SK-N-SH (cell line): ENCODE data around the gene PRELID3B. TPM values are rescaled to one million over a fixed set of nuclear protein-coding genes. Genes with fewer than 3 reads are reported as not detected.

Source experiments
- CTCF ChIA-PET: fragments of 300-600, 350-600 bp; formaldehyde crosslinking; extraction: SDS; loops from one replicate; lab custom pipeline; 2021; lab: Yijun Ruan, JAX
- POLR2A ChIA-PET: fragments of 350-600 bp; sonication (Branson Sonifier 250); formaldehyde crosslinking; extraction: SDS; loops from one replicate; lab custom pipeline; 2020; ENCODE audit warnings: antibody characterized with exemption, inconsistent platforms; lab: Yijun Ruan, JAX
- DNase-seq: peaks from one replicate; pipeline ENCODE4 v3.0.0; 2012
- H2AFZ ChIP-seq: fragments of 200-600 bp; sonication (generic); 2 replicates; pipeline ENCODE4 v1.8.1; 2016; ENCODE audit warnings: antibody characterized with exemption, mild to moderate bottlenecking, low read depth
- H3F3A ChIP-seq: fragments of 200-600 bp; sonication (generic); replicated peaks from 2 replicates; pipeline ENCODE3; 2016; ENCODE audit warnings: antibody characterized with exemption, mild to moderate bottlenecking; ENCODE audit not compliant: insufficient read depth
- H3K27ac ChIP-seq, 2 experiments: fragments of 200-500 bp in 1 of 2; fragments of 200-600 bp in 1 of 2; sonication (Bioruptor generic) in 1 of 2; sonication (generic), shearing (Covaris generic) in 1 of 2; 2 replicates each; pipeline versions ENCODE4 v1.5.1 to v1.6.1; 2014 to 2016; ENCODE audit warnings: low read depth in 2 of 2, inconsistent platforms in 1 of 2, low read length in 1 of 2, mild to moderate bottlenecking in 1 of 2, mixed read lengths in 1 of 2
- H3K27me3 ChIP-seq: fragments of 200-600 bp; sonication (generic), shearing (Covaris generic); 2 replicates; pipeline ENCODE4 v1.6.1; 2016; ENCODE audit warnings: mixed run types; ENCODE audit not compliant: insufficient read depth
- H3K36me3 ChIP-seq, 2 experiments: fragments of 200-500 bp in 1 of 2; fragments of 200-600 bp in 1 of 2; sonication (Bioruptor generic) in 1 of 2; sonication (generic) in 1 of 2; replicated peaks in 1 of 2; 2 replicates each; pipeline versions ENCODE3 to v1.5.1; 2014 to 2016; ENCODE audit warnings: low read length in 1 of 2, mild to moderate bottlenecking in 1 of 2; ENCODE audit not compliant: insufficient read depth in 2 of 2, control insufficient read depth in 1 of 2
- H3K4me1 ChIP-seq, 2 experiments: fragments of 200-500 bp in 1 of 2; fragments of 200-600 bp in 1 of 2; sonication (Bioruptor generic) in 1 of 2; sonication (generic), shearing (Covaris generic) in 1 of 2; 2 replicates each; pipeline versions ENCODE4 v1.5.1 to v1.6.1; 2014 to 2016; ENCODE audit warnings: low read depth in 1 of 2, low read length in 1 of 2, mixed run types in 1 of 2; ENCODE audit not compliant: insufficient read depth in 2 of 2, control insufficient read depth in 1 of 2
- H3K4me2 ChIP-seq: fragments of 200-600 bp; sonication (generic), shearing (Covaris generic); 2 replicates; pipeline ENCODE4 v1.6.1; 2017; ENCODE audit warnings: mixed run types
- H3K4me3 ChIP-seq, 2 experiments: fragments of 200-500 bp in 1 of 2; fragments of 200-600 bp in 1 of 2; sonication (Bioruptor generic) in 1 of 2; sonication (generic), shearing (Covaris generic) in 1 of 2; 2 replicates each; pipeline versions ENCODE4 v1.5.1 to v1.8.1; 2014 to 2016; ENCODE audit warnings: low read depth in 2 of 2, inconsistent platforms in 1 of 2, low read length in 1 of 2, mild to moderate bottlenecking in 1 of 2, mixed read lengths in 1 of 2, moderate library complexity in 1 of 2
- H3K79me2 ChIP-seq: fragments of 200-600 bp; sonication (generic); 2 replicates; pipeline ENCODE4 v1.8.1; 2017; ENCODE audit warnings: mild to moderate bottlenecking; ENCODE audit not compliant: insufficient read depth
- H3K9ac ChIP-seq: fragments of 200-600 bp; sonication (generic); 2 replicates; pipeline ENCODE4 v1.6.1; 2017; ENCODE audit warnings: mixed run types
- H3K9me2 ChIP-seq: fragments of 200-600 bp; sonication (generic); 2 replicates; pipeline ENCODE4 v1.6.1; 2017; ENCODE audit warnings: mixed run types
- H3K9me3 ChIP-seq: fragments of 200-600 bp; sonication (generic); 2 replicates; pipeline ENCODE4 v1.6.1; 2017; ENCODE audit warnings: mixed run types, mild to moderate bottlenecking, moderate library complexity
- H4K20me1 ChIP-seq: fragments of 200-600 bp; sonication (generic); 2 replicates; pipeline ENCODE4 v1.6.1; 2017; ENCODE audit warnings: mild to moderate bottlenecking, mixed run types; ENCODE audit not compliant: insufficient read depth
- EP300 ChIP-seq, 2 experiments: IDR thresholded peaks; 2 replicates each; pipeline versions ENCODE4 v1.4.0 to v1.6.1; 2012; ENCODE audit warnings: borderline replicate concordance in 1 of 2, low read depth in 1 of 2, low read length in 1 of 2
- JUND ChIP-seq: IDR thresholded peaks from 2 replicates; pipeline ENCODE4 v1.4.0; 2012
- MEF2A ChIP-seq: IDR thresholded peaks from 2 replicates; pipeline ENCODE4 v1.4.0; 2012; ENCODE audit warnings: low read depth, borderline replicate concordance
- MXI1 ChIP-seq: IDR thresholded peaks from 2 replicates; pipeline ENCODE4 v1.6.1; 2012; ENCODE audit warnings: mild to moderate bottlenecking, low read depth, low read length, improper control_type of control experiment
- NFIC ChIP-seq: IDR thresholded peaks from 2 replicates; pipeline ENCODE4 v1.4.0; 2012; ENCODE audit warnings: borderline replicate concordance
- NRF1 ChIP-seq: IDR thresholded peaks from 2 replicates; pipeline ENCODE4 v1.6.1; 2012; ENCODE audit warnings: low read depth, mild to moderate bottlenecking, low read length
- RAD21 ChIP-seq: IDR thresholded peaks from 2 replicates; pipeline ENCODE4 v1.6.1; 2012; ENCODE audit warnings: mild to moderate bottlenecking, low read length
- RFX5 ChIP-seq: IDR thresholded peaks from 2 replicates; pipeline ENCODE4 v1.6.1; 2012; ENCODE audit warnings: mild to moderate bottlenecking, improper control_type of control experiment, low read length
- RXRA ChIP-seq: IDR thresholded peaks from 2 replicates; pipeline ENCODE4 v1.4.0; 2012; ENCODE audit warnings: low read depth, mild to moderate bottlenecking, borderline replicate concordance
- TCF12 ChIP-seq: IDR thresholded peaks from 2 replicates; pipeline ENCODE4 v1.4.0; 2012
- WGBS: methylation state at CpG from one replicate; pipeline ENCODE4 v1.1.6; 2017; ENCODE audit warnings: low lambda C conversion rate; 5-methylcytosine and 5-hydroxymethylcytosine counted together
- polyA plus RNA-seq, 3 experiments: library from polyadenylated mRNA; depleted of rRNA; stranded (reverse); fragments of >200 nt; gene quantifications; 2 replicates each; pipeline ENCODE4 v1.2.3, GENCODE V29; 2012
- TF ChIP-seq, protein P1 (sequence below): IDR thresholded peaks from 2 replicates; pipeline ENCODE4; 2012
- TF ChIP-seq, protein P2 (sequence below): fragments of 150-350 bp; IDR thresholded peaks from 2 replicates; pipeline ENCODE4 v1.6.1; 2017; ENCODE audit warnings: antibody characterized with exemption, low read length, low read depth, borderline replicate concordance
- TF ChIP-seq, protein P3 (sequence below): IDR thresholded peaks from 2 replicates; pipeline ENCODE4 v1.4.0; 2012; ENCODE audit warnings: low read depth, borderline replicate concordance

The PRELID3B gene
- polyA plus RNA-seq, 1 of the 3 experiments (the other 2 are of a cell fraction) = 20.9 TPM

DNA sequence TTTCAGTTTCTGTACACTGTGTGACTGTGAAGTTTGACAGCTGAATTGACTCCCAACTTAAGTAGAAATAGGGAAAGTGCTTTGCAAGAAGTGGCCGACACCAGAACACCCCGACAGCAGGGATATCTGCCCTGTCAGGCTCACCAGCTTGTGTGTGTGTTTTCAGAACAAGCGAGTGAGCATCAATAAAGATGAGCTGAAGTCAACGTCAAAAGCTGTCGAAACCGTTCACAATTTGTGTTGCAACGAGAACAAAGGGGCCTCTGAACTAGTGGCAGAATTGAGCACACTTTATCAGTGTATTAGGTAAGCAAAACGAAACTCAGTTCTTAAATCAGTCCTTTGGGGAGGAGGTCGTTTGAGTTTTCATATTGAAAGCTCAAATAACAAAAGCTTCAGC is 50.9 kb downstream of the PRELID3B start:
- Histone ChIP-seq H3K4me1 (peaks cover 0 to 22% of the 10 kb centered on the region in 2 experiments; a peak in 2 of 4 replicates), H3F3A (no peaks in the 10 kb centered on the region), H2AFZ (no peak overlapping the region), H3K4me3 (no peak overlapping the region), H3K4me2 (no peak overlapping the region), H3K79me2 (peaks cover 4% of the 10 kb centered on the region; the same call in 1 of the 2 replicates), H4K20me1 (no peaks in the 10 kb centered on the region), H3K9me2 (no peaks in the 10 kb centered on the region), H3K9me3 (no peaks in the 10 kb centered on the region), H3K27ac (no peak overlapping the region), H3K27me3 (no peaks in the 10 kb centered on the region), H3K36me3 (peaks cover 62 to 83% of the 10 kb centered on the region in 2 experiments), H3K9ac (no peak overlapping the region)
- ChIA-PET CTCF (interaction anchor here (0.6 kb wide), 1 partner anchor 28 kb away, joined by 3 read pairs; the partner anchor contains the start of gene TUBB1), POLR2A (no interaction called here)
- TF ChIP-seq, protein P1, sequence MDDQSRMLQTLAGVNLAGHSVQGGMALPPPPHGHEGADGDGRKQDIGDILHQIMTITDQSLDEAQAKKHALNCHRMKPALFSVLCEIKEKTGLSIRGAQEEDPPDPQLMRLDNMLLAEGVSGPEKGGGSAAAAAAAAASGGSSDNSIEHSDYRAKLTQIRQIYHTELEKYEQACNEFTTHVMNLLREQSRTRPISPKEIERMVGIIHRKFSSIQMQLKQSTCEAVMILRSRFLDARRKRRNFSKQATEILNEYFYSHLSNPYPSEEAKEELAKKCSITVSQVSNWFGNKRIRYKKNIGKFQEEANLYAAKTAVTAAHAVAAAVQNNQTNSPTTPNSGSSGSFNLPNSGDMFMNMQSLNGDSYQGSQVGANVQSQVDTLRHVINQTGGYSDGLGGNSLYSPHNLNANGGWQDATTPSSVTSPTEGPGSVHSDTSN = no peak
- TF ChIP-seq, protein P2, sequence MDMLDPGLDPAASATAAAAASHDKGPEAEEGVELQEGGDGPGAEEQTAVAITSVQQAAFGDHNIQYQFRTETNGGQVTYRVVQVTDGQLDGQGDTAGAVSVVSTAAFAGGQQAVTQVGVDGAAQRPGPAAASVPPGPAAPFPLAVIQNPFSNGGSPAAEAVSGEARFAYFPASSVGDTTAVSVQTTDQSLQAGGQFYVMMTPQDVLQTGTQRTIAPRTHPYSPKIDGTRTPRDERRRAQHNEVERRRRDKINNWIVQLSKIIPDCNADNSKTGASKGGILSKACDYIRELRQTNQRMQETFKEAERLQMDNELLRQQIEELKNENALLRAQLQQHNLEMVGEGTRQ = no peak
- TF ChIP-seq EP300 (IDR thresholded peaks at IDR 0.05; ENCODE audit: borderline replicate concordance in 1 of 2, low read depth in 1 of 2, low read length in 1 of 2) (no peak), NRF1 (no peak)
- WGBS = 92% methylated on average over 9 of the region's 9 CpGs
- DNase-seq = no peak

DNA sequence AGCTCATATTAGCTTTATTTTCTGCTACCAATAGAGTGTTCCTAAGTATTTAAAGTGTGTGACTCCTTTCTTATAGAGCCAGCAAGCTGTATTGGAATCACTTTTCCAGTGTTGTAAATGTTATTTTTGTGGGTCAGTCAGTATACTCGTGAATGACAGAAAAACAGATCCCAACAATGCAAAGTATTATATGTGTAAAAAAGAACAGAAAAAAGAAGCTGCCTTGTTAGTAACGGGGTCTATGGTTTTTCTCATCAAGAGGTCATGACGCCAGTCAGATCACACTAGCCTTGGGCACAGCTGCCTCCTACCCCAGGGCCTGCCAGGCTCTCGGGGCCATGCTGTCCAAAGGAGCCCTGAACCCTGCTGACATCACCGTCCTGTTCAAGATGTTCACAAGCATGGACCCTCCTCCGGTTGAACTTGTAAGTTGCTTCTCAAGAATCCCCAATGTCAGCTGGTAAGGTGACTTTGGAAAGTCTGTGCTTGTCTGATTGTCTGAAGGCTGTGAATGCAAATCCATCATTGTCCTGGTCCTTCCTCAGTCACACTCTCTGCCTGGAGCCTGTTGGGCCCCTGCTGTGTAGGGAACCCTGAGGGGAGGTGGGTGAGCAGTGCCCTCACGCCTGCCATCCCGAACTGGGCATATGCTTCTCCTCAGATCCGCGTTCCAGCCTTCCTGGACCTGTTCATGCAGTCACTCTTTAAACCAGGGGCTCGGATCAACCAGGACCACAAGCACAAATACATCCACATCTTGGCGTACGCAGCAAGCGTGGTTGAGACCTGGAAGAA is 51.7 kb downstream of the PRELID3B start:
- POLR2A ChIA-PET = interaction anchor here (0.7 kb wide), 1 partner anchor 26 kb away, joined by 3 read pairs; no protein-coding TSS in a partner anchor

DNA sequence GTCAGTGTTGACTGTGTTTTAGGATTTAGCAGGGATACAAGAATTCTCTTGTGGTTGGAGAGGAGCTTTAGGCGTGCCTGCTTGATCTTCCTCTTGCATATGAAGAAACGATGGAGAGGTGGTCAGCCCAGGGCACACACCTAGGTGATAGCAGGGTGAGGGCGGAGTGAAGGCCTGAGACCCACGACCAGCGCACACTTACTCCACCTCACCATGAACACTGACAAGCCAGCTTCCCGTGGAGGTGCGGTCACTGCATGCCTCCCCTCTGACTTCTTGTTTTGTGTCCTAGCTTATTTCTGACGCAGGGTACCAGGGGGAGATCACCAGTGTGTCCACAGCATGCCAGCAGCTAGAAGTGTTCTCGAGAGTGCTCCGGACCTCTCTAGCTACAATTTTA is 53.4 kb downstream of the PRELID3B start:
- Histone ChIP-seq H3K9ac (no peak overlapping the region), H3F3A (no peaks in the 10 kb centered on the region), H3K9me3 (no peaks in the 10 kb centered on the region), H3K4me2 (no peak overlapping the region), H3K36me3 (peaks cover 57 to 74% of the 10 kb centered on the region in 2 experiments), H3K9me2 (no peaks in the 10 kb centered on the region), H3K4me1 (peaks cover 0 to 40% of the 10 kb centered on the region in 2 experiments; a peak in 2 of 4 replicates), H3K27ac (no peak overlapping the region; a peak in 1 of 4 replicates), H3K27me3 (no peaks in the 10 kb centered on the region), H4K20me1 (peaks cover 16% of the 10 kb centered on the region; the same call in 1 of the 2 replicates), H2AFZ (no peak overlapping the region), H3K4me3 (no peak overlapping the region), H3K79me2 (peaks cover 28% of the 10 kb centered on the region)
- 91% methylated on average over 10 of the region's 10 CpGs for WGBS
- DNase-seq = no peak
- ChIA-PET POLR2A (interaction anchor here (1.1 kb wide), 1 partner anchor 10 kb away, joined by 4 read pairs; no protein-coding TSS in a partner anchor), CTCF (interaction anchor here (2.0 kb wide), 1 partner anchor 99 kb away, joined by 6 read pairs; no protein-coding TSS in a partner anchor)
- TF ChIP-seq RXRA (no peak), MXI1 (no peak), RFX5 (no peak), MEF2A (no peak), JUND (no peak), NFIC (no peak)
- TF ChIP-seq, protein P3, sequence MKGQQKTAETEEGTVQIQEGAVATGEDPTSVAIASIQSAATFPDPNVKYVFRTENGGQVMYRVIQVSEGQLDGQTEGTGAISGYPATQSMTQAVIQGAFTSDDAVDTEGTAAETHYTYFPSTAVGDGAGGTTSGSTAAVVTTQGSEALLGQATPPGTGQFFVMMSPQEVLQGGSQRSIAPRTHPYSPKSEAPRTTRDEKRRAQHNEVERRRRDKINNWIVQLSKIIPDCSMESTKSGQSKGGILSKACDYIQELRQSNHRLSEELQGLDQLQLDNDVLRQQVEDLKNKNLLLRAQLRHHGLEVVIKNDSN = no peak

More for the DNA sequence above, 51.7 kb downstream of the PRELID3B start:
- peaks cover 12% of the 10 kb centered on the region for H3K79me2 ChIP-seq
- CTCF ChIA-PET = no interaction called here
- no peaks in the 10 kb centered on the region for H3F3A ChIP-seq
- H2AFZ ChIP-seq = no peak overlapping the region
- DNase-seq = no peak
- H3K9me2 ChIP-seq = no peaks in the 10 kb centered on the region
- no peaks in the 10 kb centered on the region for H3K9me3 ChIP-seq
- WGBS = 97% methylated on average over 13 of the region's 14 CpGs
- peaks cover 0 to 30% of the 10 kb centered on the region in 2 experiments; a peak in 2 of 4 replicates for H3K4me1 ChIP-seq
- no peak for TF ChIP-seq TCF12
- TF ChIP-seq RAD21 = no peak
- H3K27ac ChIP-seq = no peak overlapping the region; a peak in 1 of 4 replicates
- no peak overlapping the region for H3K4me2 ChIP-seq
- H3K36me3 ChIP-seq = peaks cover 63 to 84% of the 10 kb centered on the region in 2 experiments
- H3K4me3 ChIP-seq = no peak overlapping the region
- H3K27me3 ChIP-seq = no peaks in the 10 kb centered on the region
- 0 out of 2 replicates have a peak, but pooled peaks cover 3% of the 10 kb centered on the region for H4K20me1 ChIP-seq
- no peak overlapping the region for H3K9ac ChIP-seq
